ELF-1 (cell line): ENCODE measurements around the gene ARHGAP15.
A peak's percentile ranks its signal among the peaks of the same experiment; 100 is the strongest.

Source experiments
- DNase-seq: peaks from one replicate; pipeline ENCODE4 v3.0.0-alpha.2; 2016; ENCODE audit warnings: low read depth, low spot score

ARHGAP15 gene

DNA sequence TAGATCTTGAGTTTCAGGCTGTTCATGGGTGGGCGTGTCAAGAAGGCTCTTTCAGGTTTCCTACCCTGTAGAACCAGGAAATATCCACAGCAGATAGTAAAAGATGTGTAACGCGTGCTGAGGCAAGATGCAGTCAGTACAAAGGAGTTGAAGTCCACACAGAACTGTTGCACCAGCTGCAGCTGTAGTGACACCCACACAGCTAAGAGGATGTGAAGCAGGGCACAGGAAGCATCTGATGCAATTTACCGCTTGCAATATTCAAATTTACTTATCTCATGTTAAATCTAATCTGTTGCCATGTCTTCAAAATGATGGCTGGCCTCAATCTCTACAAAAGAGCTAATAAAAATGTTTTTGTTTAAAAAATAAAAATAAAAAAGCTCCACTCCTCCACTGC lies 132.8 kb downstream of the ARHGAP15 start:
- no peak for DNase-seq

DNA sequence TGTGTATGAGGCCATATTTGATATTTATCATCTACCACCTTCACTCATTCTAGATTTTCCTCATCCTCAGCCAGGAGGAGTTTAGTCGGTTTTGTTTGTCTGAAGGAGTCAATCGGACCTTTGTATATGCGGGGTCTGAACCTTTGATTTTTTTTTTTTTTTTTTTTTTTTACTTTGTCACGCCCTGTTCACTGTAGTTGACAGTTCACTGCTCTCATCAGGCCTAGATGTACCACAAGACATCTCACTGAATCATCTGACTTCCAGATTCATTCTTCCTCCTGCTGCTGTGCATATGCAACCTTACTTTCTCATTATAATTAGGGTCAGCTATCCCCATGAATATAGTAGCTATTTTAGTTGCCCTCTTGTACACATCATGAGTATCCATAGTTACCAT lies 133.2 kb downstream of the ARHGAP15 start:
- DNase-seq, result no peak

DNA sequence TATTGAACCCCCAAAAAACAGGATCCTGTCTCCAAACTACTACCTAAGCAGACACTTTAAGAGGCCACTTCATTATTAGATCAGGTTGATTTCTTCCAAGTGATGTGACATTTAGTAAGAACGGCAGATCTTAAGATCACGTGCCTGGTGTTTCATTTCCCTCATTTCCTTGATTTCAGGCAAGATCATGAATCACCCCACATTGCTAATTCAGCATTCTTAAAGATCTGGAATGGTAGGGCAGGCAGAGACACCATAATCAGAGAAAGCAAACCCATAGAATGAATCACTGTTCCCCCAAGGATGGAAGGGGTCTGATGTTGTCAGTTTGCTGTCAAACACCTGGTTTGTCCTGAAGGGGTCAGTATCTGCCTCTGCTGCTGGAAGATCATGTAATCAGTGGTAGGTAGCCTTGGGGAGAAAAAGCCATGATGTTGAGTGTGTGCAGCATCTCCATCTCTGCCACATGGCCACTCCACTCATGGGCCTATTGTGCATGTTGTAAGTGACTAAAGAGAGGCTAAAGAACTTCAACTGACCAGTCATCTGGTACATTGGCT lies 133.9 kb downstream of the ARHGAP15 start:
- DNase-seq, result peak; percentile 9

DNA sequence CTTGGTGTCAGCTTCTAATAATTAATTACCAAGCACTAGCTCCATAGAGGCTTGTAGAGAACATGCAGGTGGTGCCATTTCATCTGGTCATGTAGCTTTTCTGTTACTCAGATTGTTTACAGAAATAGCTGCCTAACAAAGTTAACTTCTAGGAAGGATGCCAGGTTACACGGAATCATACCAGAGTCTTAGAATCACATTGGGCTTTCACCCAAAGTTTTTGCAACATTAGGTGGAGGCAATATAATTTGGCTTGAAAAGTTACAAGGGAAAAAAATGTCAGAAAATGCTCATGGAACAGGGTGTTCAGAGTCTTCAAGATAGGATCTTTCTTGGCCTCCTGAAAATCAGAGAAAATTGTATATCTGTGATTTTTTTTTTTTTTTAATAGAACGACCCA lies 135.6 kb downstream of the ARHGAP15 start:
- DNase-seq, result no peak

DNA sequence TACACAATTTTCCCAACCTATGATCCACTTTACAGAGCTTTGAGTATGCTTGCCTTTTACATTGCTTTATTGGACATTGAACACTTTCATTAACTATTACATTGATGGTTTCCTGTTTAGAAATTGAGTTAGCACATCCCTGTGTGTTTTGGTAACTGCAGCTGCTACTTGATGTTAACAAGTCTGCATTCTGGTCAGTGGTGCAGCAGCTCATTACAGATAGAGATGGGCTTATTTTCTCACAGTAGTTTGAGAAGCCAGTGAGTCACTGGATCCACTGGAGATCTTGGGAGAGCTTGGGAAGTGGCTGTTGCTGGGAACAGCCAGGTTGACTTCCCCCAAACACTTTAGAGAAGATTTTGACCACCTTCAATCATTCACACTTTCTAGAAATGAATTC lies 150.5 kb downstream of the ARHGAP15 start:
- no peak for DNase-seq

DNA sequence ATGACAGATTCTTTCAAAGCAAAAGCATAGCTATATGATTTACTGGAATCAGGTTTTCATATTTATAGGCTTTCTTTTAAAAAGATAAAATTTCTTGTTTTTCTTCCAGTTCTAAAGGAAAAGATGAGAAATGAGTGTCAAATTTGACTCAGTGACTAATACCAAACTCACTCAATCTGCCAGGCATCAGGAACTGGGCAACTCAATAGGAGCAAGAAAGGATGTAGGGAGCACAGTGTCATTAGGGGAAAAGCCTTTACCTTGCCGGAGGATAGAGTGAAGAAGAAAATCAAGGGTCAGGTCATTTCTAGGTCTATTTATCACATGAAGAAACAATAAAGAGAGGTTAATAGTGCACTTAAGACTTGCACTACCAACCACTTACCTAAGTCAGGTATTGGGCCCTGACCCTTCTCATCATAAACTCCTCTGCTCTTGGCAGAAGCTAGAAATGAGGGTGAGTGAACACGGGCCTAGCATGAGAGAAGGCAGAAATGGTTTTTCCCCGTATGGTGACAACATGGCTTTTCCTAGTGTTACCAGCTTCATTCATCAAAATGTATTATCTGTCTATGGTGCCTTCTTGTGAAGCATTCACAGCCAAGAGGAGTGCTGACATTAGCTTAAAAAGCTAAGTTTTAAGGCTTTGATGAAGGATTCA lies 151.0 kb downstream of the ARHGAP15 start:
- DNase-seq, result no peak

DNA sequence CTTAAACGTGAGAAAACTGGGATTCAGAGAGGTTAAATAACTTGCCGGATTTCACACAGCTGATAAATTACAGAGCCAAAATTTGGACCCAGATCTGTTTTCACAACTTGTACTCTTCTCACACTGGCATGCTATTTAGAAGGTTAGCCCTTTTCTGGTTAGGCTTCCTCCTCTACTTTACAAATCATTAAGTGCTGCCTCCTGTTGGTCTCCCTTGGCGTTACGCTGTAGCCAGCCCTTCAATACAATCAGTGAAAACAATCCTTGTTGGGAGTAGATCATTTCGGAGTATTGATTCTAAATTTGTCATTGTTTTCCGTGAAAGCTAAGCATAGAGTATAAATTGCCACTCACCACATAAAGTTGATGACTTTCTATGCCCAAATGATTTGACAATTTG lies 153.5 kb downstream of the ARHGAP15 start:
- peak; percentile 19 for DNase-seq

DNA sequence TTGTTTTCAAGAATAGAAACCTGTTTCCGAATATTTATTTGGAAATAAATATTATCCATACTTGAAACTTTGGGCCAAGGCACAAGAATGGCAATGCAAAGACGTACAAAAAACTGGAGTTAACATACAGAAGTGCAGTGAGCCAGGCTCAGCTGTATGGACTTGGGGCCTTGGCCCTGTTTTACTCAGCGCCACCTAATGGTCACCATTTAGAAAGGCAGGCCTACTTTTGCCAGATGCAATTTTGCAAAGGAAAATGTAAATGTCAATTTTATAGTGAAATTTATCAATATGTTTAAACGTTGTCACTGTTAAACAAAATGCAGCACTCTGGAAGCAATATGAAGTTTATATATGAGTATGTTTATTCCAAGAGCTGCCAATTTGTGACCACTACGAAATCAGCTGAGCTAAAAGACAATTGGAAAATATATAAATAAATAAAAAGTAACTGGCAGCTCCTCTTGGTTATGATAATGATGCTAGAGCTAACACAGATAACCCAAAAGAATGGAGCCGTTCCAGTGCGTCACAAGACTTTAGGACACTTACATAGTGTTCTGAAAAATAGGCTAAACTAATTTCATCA lies 155.0 kb downstream of the ARHGAP15 start:
- peak; percentile 8 for DNase-seq

DNA sequence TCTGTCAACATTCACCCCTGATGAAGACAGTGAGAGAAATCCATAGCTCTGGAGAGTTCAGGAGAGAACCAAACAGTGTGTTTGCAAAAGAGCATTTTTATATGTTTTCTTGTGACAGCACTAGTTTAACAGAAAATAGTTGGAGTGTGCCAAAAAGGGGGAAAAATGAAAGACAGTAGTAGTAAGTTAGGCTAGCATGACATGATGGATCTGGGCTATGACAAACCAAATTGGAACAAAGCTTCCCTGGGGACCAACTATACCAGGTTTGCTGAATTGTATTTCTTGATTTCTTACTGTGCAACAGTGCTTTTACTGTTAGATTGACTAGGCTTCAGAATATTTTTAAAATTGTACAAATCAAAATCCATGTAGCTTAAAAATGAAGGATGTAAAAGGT lies 159.8 kb downstream of the ARHGAP15 start:
- no peak for DNase-seq

DNA sequence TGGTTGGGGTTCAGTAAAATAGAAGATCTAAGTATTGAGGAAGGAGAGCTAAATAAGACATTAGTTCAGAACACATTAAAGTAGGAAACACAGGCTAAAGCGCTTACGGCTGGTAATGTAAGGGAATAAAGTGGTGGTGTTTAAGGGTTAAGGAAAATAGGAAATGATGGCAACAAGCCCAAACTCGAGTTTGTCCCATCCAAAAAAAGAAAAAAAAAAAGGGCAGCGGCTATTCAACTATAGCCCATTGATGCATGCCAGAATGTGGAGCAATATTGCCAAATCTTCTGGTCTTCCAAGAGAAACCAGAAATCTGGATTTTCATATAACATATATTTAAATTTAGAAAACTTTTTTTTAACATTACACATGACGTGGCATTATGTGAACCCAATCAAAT lies 161.0 kb downstream of the ARHGAP15 start:
- no peak for DNase-seq

DNA sequence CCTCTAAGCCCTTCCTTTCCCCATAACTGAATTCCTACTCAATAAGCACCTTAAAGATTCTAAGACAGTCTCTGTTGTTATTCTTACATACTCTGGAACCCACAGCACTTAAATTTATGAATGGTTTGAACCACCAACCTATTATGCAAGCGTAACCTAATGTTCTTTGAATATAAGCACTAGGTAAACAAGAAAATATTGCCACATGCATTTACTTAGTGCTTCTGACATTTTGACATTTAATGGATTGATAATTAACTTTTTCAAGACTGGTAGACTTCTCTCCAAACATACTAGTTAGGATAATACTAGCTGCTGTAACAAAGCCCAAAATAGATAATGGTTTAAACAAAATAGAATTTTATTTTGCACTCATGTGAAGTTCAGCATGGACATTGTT lies 164.8 kb downstream of the ARHGAP15 start:
- no peak for DNase-seq

DNA sequence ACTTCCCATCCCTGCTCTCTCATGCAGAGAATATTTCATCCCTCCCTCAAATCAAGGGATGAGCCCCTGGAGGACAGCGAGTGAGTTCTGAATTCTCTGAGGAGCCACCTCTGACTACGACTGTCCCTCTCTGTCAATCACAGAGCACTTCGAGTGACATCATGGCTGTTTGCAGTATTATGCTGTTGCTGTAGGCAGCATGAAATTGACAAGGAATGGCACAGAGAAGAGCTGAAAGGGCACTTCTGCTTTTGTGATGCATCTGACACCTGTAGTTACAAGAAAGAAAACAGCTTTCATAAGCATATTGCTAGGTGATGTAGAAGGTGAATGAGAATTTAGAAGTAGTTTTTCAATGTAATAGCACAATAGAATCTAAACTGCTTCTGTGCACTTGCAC lies 166.9 kb downstream of the ARHGAP15 start:
- no peak for DNase-seq

DNA sequence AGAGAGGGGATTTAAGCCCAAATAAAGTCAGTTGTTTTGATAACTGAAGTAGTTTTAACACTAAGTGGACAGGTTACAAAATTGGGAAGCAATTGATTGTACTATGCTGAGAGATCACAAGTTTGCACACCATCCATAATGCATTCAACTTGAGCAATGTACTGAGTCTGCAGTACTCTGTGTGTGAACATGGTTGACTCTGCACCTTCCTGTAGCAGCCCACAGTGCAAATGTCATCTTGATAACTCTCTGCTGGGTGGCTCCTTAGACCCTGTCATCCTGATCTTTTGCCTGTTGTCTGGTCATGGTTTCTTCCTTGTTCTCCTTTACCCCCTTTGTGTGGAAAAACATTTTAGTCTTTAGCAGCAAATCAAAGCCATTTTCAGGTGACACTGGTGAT lies 168.0 kb downstream of the ARHGAP15 start:
- no peak for DNase-seq

DNA sequence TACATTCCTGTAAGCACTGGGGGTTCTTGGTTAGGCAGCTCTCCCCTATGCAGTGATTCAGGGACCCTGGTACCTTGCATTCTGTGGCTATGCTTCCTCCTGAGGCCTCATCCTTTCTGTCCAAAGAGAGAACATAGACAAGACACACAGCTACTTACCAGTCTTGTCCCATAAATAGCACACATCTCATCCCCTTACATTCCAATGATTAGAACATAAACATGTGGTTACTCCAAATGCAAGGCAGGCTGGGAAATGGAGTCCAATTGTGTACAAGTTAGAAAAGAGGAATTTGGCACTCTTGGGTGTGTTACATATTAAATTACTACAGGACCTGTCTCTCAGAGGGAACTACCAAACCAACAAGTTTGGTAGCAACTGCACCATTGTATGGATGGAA lies 171.3 kb downstream of the ARHGAP15 start:
- DNase-seq, result no peak

DNA sequence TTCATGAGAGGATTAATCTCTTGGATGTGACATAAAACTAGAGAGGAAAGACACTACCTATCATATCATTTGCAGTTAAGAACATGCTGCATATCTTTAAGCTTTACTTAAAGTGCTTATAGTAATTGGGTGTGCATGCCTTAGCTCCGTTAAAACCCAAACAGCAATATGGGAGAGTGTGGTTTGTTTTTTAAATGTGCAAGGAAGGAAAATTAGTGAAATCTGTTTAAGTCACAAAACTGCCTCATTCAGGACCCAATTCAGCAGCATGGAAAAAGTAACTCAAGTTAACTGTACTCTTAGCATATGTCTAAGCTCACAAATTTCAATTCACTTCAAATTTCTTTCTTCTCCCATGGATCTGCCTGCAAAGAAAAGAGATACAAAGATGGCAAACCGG lies 182.2 kb downstream of the ARHGAP15 start:
- DNase-seq, result no peak

DNA sequence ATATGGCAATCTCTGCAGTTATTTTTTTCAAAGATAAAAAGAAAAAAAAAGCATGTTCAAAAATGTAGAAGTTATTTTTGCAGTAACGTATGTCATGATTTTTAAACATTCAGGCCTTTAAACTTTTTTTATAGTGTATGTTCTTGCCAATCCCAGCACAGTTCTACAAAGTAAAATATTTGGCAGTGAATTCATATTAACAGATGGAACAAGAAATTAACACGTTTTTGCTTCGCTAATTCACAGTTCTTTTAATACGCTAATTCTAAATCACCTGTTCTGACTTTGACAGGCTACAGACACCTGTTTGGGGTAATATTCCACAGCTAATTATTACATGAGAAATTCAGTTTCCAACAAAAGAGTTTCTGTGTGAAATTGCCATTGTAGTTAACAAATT lies 183.2 kb downstream of the ARHGAP15 start:
- DNase-seq, result no peak

DNA sequence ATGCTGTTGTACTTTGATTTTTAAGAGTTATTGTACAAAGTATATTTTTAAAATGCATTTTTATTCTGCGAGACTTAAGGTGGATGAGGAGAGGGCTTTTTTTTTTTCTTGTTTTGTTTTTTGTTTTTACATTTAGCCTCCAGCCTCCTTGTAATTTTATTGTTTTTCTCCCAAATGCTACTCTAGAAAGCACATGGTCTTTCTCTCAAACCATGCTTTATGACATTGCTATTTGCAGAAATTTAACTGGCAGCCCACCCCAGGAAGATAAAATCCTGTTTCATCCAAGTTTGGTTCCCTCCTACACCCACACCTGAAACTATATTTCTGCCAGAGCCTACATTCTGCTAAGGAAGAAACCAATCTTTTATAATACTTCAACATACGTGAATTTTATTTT lies 184.6 kb downstream of the ARHGAP15 start:
- no peak for DNase-seq

DNA sequence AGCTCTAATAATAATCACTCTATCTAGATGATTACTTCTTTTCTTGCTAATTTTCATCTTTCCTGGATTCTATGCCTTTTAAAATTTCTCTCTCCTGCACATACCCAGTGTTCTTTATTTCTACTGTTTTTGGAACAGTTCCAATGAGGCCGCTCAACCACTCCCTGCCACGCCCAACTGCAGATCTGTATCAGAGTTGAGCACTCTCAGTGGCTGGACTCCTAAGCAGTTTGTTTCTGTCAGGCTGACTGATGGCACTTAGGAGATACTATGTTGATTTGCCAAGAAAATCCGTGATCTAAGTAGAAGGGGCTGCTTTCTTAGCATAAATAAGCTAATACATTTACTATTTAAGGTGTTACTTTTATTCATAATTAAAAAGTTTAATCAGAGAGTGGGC lies 192.8 kb downstream of the ARHGAP15 start:
- no peak for DNase-seq

DNA sequence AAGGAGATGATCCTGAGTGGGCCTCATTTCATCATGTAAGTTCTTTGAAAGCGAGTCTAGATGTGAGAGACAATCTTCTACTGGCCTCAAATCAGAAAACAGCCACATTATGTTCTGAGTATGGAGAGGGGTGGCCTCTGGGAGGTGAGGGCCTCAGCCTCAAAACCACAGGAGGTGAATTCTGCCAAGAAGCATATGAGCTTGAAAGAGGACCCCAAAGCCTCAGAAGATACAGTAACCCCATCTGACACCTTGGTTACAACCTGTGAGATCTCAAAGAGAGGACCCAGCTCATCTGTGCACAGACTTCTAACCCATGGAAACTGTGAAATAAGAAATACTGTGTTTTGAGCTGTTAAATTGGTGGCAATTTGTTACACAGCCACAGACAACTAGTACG lies 200.1 kb downstream of the ARHGAP15 start:
- DNase-seq, result no peak

DNA sequence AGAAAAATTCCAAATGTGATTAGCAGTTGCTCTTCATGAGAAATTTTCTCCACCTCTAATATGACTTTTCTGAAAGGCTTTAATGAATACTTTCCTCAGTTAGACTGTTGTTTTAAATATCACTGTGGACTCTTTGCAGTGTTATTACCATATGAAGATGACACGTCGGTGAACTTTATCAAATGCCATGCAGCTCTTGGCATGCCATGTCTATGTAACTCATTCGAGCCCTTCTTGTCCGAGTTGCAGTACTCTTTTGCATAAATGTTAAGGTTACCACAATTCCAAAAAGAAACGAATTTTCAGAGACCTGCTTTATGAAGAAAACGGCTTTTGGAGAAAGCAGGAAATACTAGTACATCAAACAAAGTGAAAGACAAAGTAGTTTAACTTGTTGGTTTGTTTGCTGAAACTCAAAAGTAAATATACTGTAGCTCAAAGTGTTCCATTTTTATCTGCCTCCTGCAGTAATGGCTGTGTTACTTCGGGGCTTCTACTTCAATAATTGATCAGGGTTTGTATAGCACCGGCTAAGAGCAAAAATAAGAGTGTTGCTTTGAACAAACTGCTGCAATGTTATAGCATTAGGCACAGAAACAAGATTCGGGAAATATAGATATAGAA lies 204.1 kb downstream of the ARHGAP15 start:
- no peak for DNase-seq

DNA sequence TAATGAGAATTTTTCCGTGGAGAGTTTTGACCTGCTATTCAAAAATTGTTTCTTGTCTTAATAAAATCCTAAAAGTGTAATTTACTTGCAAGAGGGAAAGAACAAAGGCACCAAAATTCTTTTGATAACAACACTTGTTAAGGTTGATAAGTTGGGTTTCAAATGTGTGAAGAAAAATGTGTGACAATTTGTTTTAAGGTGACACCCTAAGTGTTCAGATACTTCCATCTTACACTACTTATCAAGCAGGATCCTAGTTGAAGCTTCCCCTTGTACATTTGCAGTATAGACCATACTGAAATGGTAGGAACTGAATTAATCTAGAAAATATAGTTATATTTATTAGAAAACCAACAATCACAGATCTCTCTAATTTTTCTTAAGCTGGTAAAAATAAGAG lies 204.6 kb downstream of the ARHGAP15 start:
- no peak for DNase-seq

DNA sequence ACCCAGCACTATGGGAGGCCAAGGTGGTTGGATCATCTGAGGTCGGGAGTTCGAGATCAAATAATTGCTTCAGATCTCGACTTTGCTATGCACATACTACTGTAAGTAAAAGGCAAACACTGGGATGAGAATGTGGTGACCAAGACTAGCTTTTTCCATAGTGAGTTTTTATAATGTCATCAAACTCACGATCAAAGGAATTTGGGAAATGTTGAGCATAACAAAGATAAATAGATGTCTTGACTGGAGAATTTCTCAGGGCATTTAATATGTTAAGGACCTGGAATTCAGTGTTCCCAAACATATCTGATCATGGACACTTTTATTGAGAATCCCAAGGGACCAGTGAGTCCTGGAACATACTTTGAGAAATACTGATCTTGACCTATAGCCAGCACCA lies 205.6 kb downstream of the ARHGAP15 start:
- DNase-seq, result no peak

DNA sequence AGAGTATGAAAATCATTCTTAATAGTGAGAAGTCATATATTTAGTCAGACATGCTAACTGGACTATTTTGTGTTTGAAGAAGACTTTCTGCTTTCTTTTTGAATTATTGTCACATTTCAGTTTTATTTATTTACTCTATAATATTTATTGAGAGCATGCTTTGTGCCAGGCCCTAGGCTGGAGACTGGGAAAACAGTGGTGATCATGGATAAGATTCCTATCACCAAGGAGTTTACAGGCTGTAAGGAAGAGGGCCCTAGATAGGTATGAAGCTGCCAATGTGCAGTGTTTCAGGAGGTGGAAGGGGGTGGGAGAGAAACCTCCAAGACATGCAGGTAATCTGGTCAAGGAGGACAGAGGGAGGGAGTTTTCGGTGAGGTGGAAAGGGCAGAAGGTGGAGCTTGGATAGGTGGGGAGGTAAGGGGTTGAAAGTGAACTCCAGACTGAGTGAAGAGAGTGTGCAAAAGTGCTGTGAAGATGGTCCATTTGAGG lies 207.5 kb downstream of the ARHGAP15 start:
- no peak for DNase-seq
